SK-N-MC (cell line): Measurements from ENCODE around the gene RYR1.

Experiments used
- EZH2 ChIP-seq: fragments of 200-600 bp; sonication (generic); IDR thresholded peaks from one replicate; pipeline ENCODE4 v1.6.1; 2017; ENCODE audit warnings: antibody characterized with exemption
- FOXP2 ChIP-seq: optimal IDR thresholded peaks from 2 replicates; pipeline ENCODE3; 2011; ENCODE audit warnings: mild to moderate bottlenecking, moderate library complexity; ENCODE audit not compliant: insufficient read depth; ENCODE audit errors: extremely low read length, control extremely low read depth
- POLR2AphosphoS5 ChIP-seq: IDR thresholded peaks from 2 replicates; pipeline ENCODE4 v1.6.1; 2012; ENCODE audit warnings: mild to moderate bottlenecking, low read depth, low read length, borderline replicate concordance

GRCh38 chr19:38385804-38386257 lies 47.7 kb upstream of the RYR1 start:
- TF ChIP-seq POLR2AphosphoS5 (no peak), EZH2 (no peak), FOXP2 (no peak)
